SU-DHL-6 (cell line): ENCODE measurements around the gene PLCL1.

Experiments used
- H2AFZ ChIP-seq: fragments of 200-600 bp; sonication (generic); 2 replicates; pipeline ENCODE4 v1.6.1; 2014; ENCODE audit warnings: low read depth, mild to moderate bottlenecking, moderate library complexity, mixed read lengths, antibody characterized with exemption, low read length; ENCODE audit not compliant: severe bottlenecking
- H3F3A ChIP-seq: fragments of 200-600 bp; shearing (Covaris generic); 2 replicates; pipeline ENCODE4 v1.6.0; 2016; ENCODE audit warnings: antibody characterized with exemption, mild to moderate bottlenecking; ENCODE audit not compliant: insufficient read depth
- H3K27ac ChIP-seq: fragments of 200-600 bp; sonication (generic); 2 replicates; pipeline ENCODE4 v1.5.1; 2016; ENCODE audit warnings: low read depth, mild to moderate bottlenecking, low read length, moderate library complexity, mixed read lengths
- H3K27me3 ChIP-seq: fragments of 200-600 bp; sonication (generic), shearing (Covaris generic); 2 replicates; pipeline ENCODE4 v1.6.0; 2014; ENCODE audit warnings: mild to moderate bottlenecking, low read length
- H3K36me3 ChIP-seq: fragments of 200-600 bp; sonication (generic); 2 replicates; pipeline ENCODE4 v1.6.1; 2014; ENCODE audit warnings: mild to moderate bottlenecking, low read length, mixed read lengths
- H3K4me2 ChIP-seq: fragments of 300-600, 200-600 bp; shearing (Covaris generic), sonication (generic); 2 replicates; pipeline ENCODE4 v1.6.0; 2014; ENCODE audit warnings: low read length, low read depth, mild to moderate bottlenecking; ENCODE audit not compliant: poor library complexity, severe bottlenecking
- H3K4me3 ChIP-seq: fragments of 200-600 bp; sonication (generic); 2 replicates; pipeline ENCODE4 v1.5.1; 2014; ENCODE audit warnings: antibody characterized with exemption, low read length, mild to moderate bottlenecking, mixed read lengths; ENCODE audit not compliant: insufficient read depth, poor library complexity, severe bottlenecking
- H3K79me2 ChIP-seq: fragments of 200-600 bp; sonication (generic); 2 replicates; pipeline ENCODE4 v1.6.1; 2014; ENCODE audit warnings: mild to moderate bottlenecking, low read length, moderate library complexity; ENCODE audit not compliant: insufficient read depth
- H3K9ac ChIP-seq: fragments of 200-600 bp; sonication (generic); 2 replicates; pipeline ENCODE4 v1.7.0; 2014; ENCODE audit warnings: mild to moderate bottlenecking, low read length
- H3K9me2 ChIP-seq: fragments of 200-600 bp; sonication (generic); replicated peaks from 2 replicates; pipeline ENCODE4 v1.6.1; 2014; ENCODE audit warnings: low read length; ENCODE audit not compliant: insufficient read depth
- H3K9me3 ChIP-seq: fragments of 200-600 bp; sonication (generic); 2 replicates; pipeline ENCODE4 v1.6.1; 2014; ENCODE audit warnings: low read length, mixed read lengths; ENCODE audit not compliant: insufficient read depth
- H4K20me1 ChIP-seq: fragments of 200-600 bp; sonication (generic); 2 replicates; pipeline ENCODE4 v1.6.1; 2014; ENCODE audit warnings: low read depth, mild to moderate bottlenecking, antibody characterized with exemption, low read length, moderate library complexity, mixed read lengths
- EZH2phosphoT487 ChIP-seq: fragments of 200-600 bp; sonication (generic), shearing (Covaris generic); conservative IDR thresholded peaks from 2 replicates; pipeline ENCODE4 v1.6.1; 2018; ENCODE audit warnings: mild to moderate bottlenecking, antibody characterized with exemption, low read length, moderate library complexity, mixed read lengths
- TF ChIP-seq, protein P1 (sequence below): fragments of 200-600 bp; sonication (generic); IDR thresholded peaks from one replicate; pipeline ENCODE4 v1.5.1; 2017; ENCODE audit warnings: antibody characterized with exemption, mild to moderate bottlenecking, low read length, moderate library complexity; ENCODE audit not compliant: insufficient read depth, poor library complexity, severe bottlenecking

Gene PLCL1

GRCh38 chr2:197890168-197890567 is 85.8 kb downstream of the PLCL1 start:
- TF ChIP-seq, protein P1, sequence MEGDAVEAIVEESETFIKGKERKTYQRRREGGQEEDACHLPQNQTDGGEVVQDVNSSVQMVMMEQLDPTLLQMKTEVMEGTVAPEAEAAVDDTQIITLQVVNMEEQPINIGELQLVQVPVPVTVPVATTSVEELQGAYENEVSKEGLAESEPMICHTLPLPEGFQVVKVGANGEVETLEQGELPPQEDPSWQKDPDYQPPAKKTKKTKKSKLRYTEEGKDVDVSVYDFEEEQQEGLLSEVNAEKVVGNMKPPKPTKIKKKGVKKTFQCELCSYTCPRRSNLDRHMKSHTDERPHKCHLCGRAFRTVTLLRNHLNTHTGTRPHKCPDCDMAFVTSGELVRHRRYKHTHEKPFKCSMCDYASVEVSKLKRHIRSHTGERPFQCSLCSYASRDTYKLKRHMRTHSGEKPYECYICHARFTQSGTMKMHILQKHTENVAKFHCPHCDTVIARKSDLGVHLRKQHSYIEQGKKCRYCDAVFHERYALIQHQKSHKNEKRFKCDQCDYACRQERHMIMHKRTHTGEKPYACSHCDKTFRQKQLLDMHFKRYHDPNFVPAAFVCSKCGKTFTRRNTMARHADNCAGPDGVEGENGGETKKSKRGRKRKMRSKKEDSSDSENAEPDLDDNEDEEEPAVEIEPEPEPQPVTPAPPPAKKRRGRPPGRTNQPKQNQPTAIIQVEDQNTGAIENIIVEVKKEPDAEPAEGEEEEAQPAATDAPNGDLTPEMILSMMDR, result no peak
- TF ChIP-seq EZH2phosphoT487, result no peak
- Histone ChIP-seq H3K27me3 (no peaks in the 10 kb centered on the region), H3K9me2 (no peaks in the 10 kb centered on the region), H3K79me2 (no peaks in the 10 kb centered on the region), H3K9ac (no peak overlapping the region), H3K4me3 (no peak overlapping the region), H3K36me3 (no peaks in the 10 kb centered on the region), H4K20me1 (no peaks in the 10 kb centered on the region), H3K4me2 (no peak overlapping the region), H3K27ac (no peak overlapping the region), H3F3A (no peaks in the 10 kb centered on the region), H2AFZ (no peak overlapping the region), H3K9me3 (no peaks in the 10 kb centered on the region)

DNA sequence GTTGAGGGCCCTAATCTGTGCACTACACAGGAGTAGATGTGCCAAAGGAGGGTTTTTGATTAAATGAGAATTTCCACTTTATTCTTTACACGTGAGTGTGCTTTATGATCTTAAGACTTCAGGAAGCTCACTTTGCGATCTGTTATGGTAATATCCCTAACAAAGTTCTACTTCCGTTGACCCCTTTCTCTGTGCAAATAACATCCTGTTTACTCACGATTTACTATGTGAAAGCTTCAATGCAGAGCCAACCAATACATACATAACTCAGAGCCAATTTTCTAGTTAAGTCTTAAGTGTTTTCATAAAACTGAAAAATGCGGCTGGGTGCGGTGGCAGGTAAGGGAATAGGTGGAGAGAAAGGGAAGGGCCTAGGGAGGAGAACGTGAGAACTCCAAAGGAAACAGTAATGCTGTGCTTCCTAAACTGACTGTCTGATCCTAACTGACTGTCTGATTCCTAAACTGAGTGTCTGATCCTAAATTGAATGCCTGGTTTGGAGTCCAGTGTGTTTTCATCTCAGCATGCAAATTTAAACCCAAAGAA is 87.6 kb downstream of the PLCL1 start:
- no peak for TF ChIP-seq EZH2phosphoT487
- TF ChIP-seq, protein P1, result no peak
- Histone ChIP-seq H3K79me2 (no peaks in the 10 kb centered on the region), H2AFZ (no peak overlapping the region)

GRCh38 chr2:197893403-197894177 is 89.2 kb downstream of the PLCL1 start:
- TF ChIP-seq, protein P1, result no peak
- TF ChIP-seq EZH2phosphoT487, result no peak
- H4K20me1 ChIP-seq, result no peaks in the 10 kb centered on the region
- no peaks in the 10 kb centered on the region for H3K9me3 ChIP-seq
- no peak overlapping the region for H3K9ac ChIP-seq
- no peak overlapping the region for H3K4me2 ChIP-seq
- no peaks in the 10 kb centered on the region for H3K27me3 ChIP-seq
- no peaks in the 10 kb centered on the region for H3K79me2 ChIP-seq
- no peak overlapping the region for H3K4me3 ChIP-seq
- no peaks in the 10 kb centered on the region for H3F3A ChIP-seq
- no peak overlapping the region for H2AFZ ChIP-seq
- no peak overlapping the region for H3K27ac ChIP-seq
- no peaks in the 10 kb centered on the region for H3K36me3 ChIP-seq
- H3K9me2 ChIP-seq, result no peaks in the 10 kb centered on the region

More for the DNA sequence above, 87.6 kb downstream of the PLCL1 start:
- no peak overlapping the region for H3K4me2 ChIP-seq
- H3F3A ChIP-seq, result no peaks in the 10 kb centered on the region
- H4K20me1 ChIP-seq, result no peaks in the 10 kb centered on the region
- no peak overlapping the region for H3K4me3 ChIP-seq
- no peaks in the 10 kb centered on the region for H3K9me2 ChIP-seq
- H3K9me3 ChIP-seq, result no peaks in the 10 kb centered on the region
- H3K36me3 ChIP-seq, result no peaks in the 10 kb centered on the region
- H3K27ac ChIP-seq, result no peak overlapping the region
- no peak overlapping the region for H3K9ac ChIP-seq
- H3K27me3 ChIP-seq, result no peaks in the 10 kb centered on the region
